ENCODE results near the gene AK9.
"Not testable (repeated sequence)": the region's sequence is repeated elsewhere in the genome, so short reads cannot be mapped to it uniquely, and the experiment has no call there.

Gene AK9

GRCh38 chr6:109482905-109483734, 207.9 kb downstream of the AK9 start, which contains the start of gene ZBTB24:
ZBTB24 (minus strand) TSS chr6:109483219; CDS start chr6:109482026, 1,193 bp downstream.
- DNase-seq (ENCODE audit: low spot score) (peak; percentile 93), FAIRE-seq (no peak)

GRCh38 chr6:109480993-109481480, 210.0 kb downstream of the AK9 start:
- DNase-seq (ENCODE audit: low spot score), result no peak
- no peak for FAIRE-seq

- no peak for FAIRE-seq
- no peak for DNase-seq (ENCODE audit: low spot score)
Observed at GRCh38 chr6:109478841-109479624, 212.0 kb downstream of the AK9 start.

GRCh38 chr6:109478222-109478805, 212.7 kb downstream of the AK9 start:
- no peak for FAIRE-seq
- no peak for DNase-seq (ENCODE audit: low spot score)

- no peak for DNase-seq (ENCODE audit: low spot score)
- no peak for FAIRE-seq
Observed at GRCh38 chr6:109477725-109478124, 213.3 kb downstream of the AK9 start.

GRCh38 chr6:109477184-109477583, 213.8 kb downstream of the AK9 start:
- no peak for FAIRE-seq

GRCh38 chr6:109475625-109476024, 215.4 kb downstream of the AK9 start:
- DNase-seq (ENCODE audit: low spot score) (no peak), FAIRE-seq (no peak)

More at GRCh38 chr6:109477184-109477583, 213.8 kb downstream of the AK9 start:
- no peak for DNase-seq (ENCODE audit: low spot score)

GRCh38 chr6:109474995-109475394, 216.0 kb downstream of the AK9 start:
- DNase-seq (ENCODE audit: low spot score) (no peak), FAIRE-seq (no peak)

GRCh38 chr6:109473120-109473519, 217.9 kb downstream of the AK9 start:
- DNase-seq (ENCODE audit: low spot score) (no peak), FAIRE-seq (no peak)

GRCh38 chr6:109472132-109472995, 218.6 kb downstream of the AK9 start:
- no peak for DNase-seq (ENCODE audit: low spot score)
- FAIRE-seq, result no peak

- DNase-seq (ENCODE audit: low spot score) (no peak), FAIRE-seq (no peak)
Observed at GRCh38 chr6:109471105-109471810, 219.7 kb downstream of the AK9 start.

GRCh38 chr6:109469591-109470189, 221.3 kb downstream of the AK9 start:
- DNase-seq (ENCODE audit: low spot score) (no peak), FAIRE-seq (no peak)

GRCh38 chr6:109467696-109468095, 223.3 kb downstream of the AK9 start:
- DNase-seq (ENCODE audit: low spot score) (no peak), FAIRE-seq (no peak)

- DNase-seq (ENCODE audit: low spot score) (no peak), FAIRE-seq (no peak)
Observed at GRCh38 chr6:109466212-109466923, 224.6 kb downstream of the AK9 start.

- DNase-seq (ENCODE audit: low spot score) (no peak), FAIRE-seq (no peak)
Observed at GRCh38 chr6:109465772-109466171, 225.2 kb downstream of the AK9 start.

GRCh38 chr6:109461733-109462526, 229.1 kb downstream of the AK9 start:
- DNase-seq (ENCODE audit: low spot score) (no peak), FAIRE-seq (no peak)

- not testable (repeated sequence) for DNase-seq (ENCODE audit: low spot score); FAIRE-seq
Observed at GRCh38 chr6:109461205-109461604, 229.8 kb downstream of the AK9 start.

- DNase-seq (ENCODE audit: low spot score), result no peak
- FAIRE-seq, result no peak
Observed at GRCh38 chr6:109460161-109460829, 230.7 kb downstream of the AK9 start.
